ENCODE measurements around the gene DLD.
"Not testable (repeated sequence)": the region's sequence is repeated elsewhere in the genome, so short reads cannot be mapped to it uniquely, and the experiment has no call there.

DLD gene

GRCh38 chr7:107890962-107891635 is at the start of gene DLD:
Gene DLD, plus strand, starts transcription at chr7:107891183. Its CDS starts 68 bp downstream, at chr7:107891251.
- peak; percentile 82 for FAIRE-seq

GRCh38 chr7:107842213-107842612 is 48.8 kb upstream of the DLD start:
- no peak for FAIRE-seq

- FAIRE-seq: no peak
Measured at GRCh38 chr7:107843184-107843583, 47.8 kb upstream of the DLD start.

GRCh38 chr7:107846324-107846723 is 44.7 kb upstream of the DLD start:
- FAIRE-seq: no peak

GRCh38 chr7:107847168-107847835 is 43.7 kb upstream of the DLD start:
- FAIRE-seq: no peak

- FAIRE-seq: not testable (repeated sequence)
Measured at GRCh38 chr7:107847836-107848175, 43.2 kb upstream of the DLD start.

GRCh38 chr7:107848211-107848610 is 42.8 kb upstream of the DLD start:
- not testable (repeated sequence) for FAIRE-seq

- no peak for FAIRE-seq
Measured at GRCh38 chr7:107850216-107850615, 40.8 kb upstream of the DLD start.

GRCh38 chr7:107850643-107851042 is 40.3 kb upstream of the DLD start:
- FAIRE-seq: no peak

- no peak for FAIRE-seq
Measured at GRCh38 chr7:107854454-107854853, 36.5 kb upstream of the DLD start.

- FAIRE-seq: no peak
Measured at GRCh38 chr7:107854989-107855388, 36.0 kb upstream of the DLD start.

- FAIRE-seq: no peak
Measured at GRCh38 chr7:107856806-107857540, 34.0 kb upstream of the DLD start.

- no peak for FAIRE-seq
Measured at GRCh38 chr7:107857541-107857912, 33.5 kb upstream of the DLD start.

- no peak for FAIRE-seq
Measured at GRCh38 chr7:107858280-107858679, 32.7 kb upstream of the DLD start.

GRCh38 chr7:107860279-107860961 is 30.6 kb upstream of the DLD start:
- FAIRE-seq: no peak

GRCh38 chr7:107860981-107861652 is 29.9 kb upstream of the DLD start:
- no peak for FAIRE-seq

- FAIRE-seq: peak; percentile 19
Measured at GRCh38 chr7:107865956-107866775, 24.8 kb upstream of the DLD start.

- FAIRE-seq: no peak
Measured at GRCh38 chr7:107867858-107868466, 23.0 kb upstream of the DLD start.

GRCh38 chr7:107870427-107871000 is 20.5 kb upstream of the DLD start:
- FAIRE-seq: no peak

- no peak for FAIRE-seq
Measured at GRCh38 chr7:107874111-107874510, 16.9 kb upstream of the DLD start.

Measured in A204.1 (cell line).